Sigmoid colon (tissue), 7 donors: ENCODE data around the gene WAS. TPM values are rescaled to one million over a fixed set of nuclear protein-coding genes. Genes with fewer than 3 reads are reported as not detected.
"Not testable (repeated sequence)": the region's sequence is repeated elsewhere in the genome, so short reads cannot be mapped to it uniquely, and the experiment has no call there.

Experiments used
- DNase-seq: peaks from one replicate; pipeline ENCODE4 v3.0.0-alpha.2; 2019
- H3K27ac ChIP-seq, 4 donors: fragments of 200-600 bp; sonication (generic); one replicate each; pipeline ENCODE4 v1.5.1; 2016 to 2019; ENCODE audit warnings: mild to moderate bottlenecking in 1 of 4
- H3K27me3 ChIP-seq, 3 donors: fragments of 200-600 bp; sonication (generic); one replicate each; pipeline ENCODE4 v1.5.1; 2019; ENCODE audit warnings: mild to moderate bottlenecking in 1 of 3
- H3K36me3 ChIP-seq, 4 donors: fragments of 200-600 bp; sonication (generic); one replicate each; pipeline ENCODE4 v1.5.1; 2016 to 2019
- H3K4me1 ChIP-seq, 4 donors: fragments of 200-600 bp; sonication (generic); one replicate each; pipeline ENCODE4 v1.5.1; 2017 to 2019
- H3K4me3 ChIP-seq, 4 donors: fragments of 200-600 bp; sonication (generic); one replicate each; pipeline ENCODE4 v1.5.1; 2017 to 2019; ENCODE audit warnings: mild to moderate bottlenecking in 2 of 4, moderate library complexity in 1 of 4
- H3K9me3 ChIP-seq, 4 donors: fragments of 200-600 bp in 3 of 4; sonication (generic) in 3 of 4; one replicate each; pipeline versions ENCODE4 v1.5.1 to v1.6.1; 2013 to 2019
- CTCF ChIP-seq, 4 experiments: fragments of 450-650 bp in 3 of 4; fragments of 200-600 bp in 1 of 4; IDR thresholded peaks; one replicate each; pipeline ENCODE4 v1.5.1; 2016 to 2019; ENCODE audit warnings: antibody characterized with exemption in 4 of 4, mild to moderate bottlenecking in 3 of 4, moderate library complexity in 2 of 4
- EP300 ChIP-seq, 4 donors: sonication (generic); formaldehyde crosslinking; IDR thresholded peaks; one replicate each; pipeline ENCODE4 v1.6.1; 2017; ENCODE audit warnings: antibody characterized with exemption in 4 of 4
- POLR2A ChIP-seq, 2 donors: fragments of 450-650 bp; IDR thresholded peaks; one replicate each; pipeline ENCODE4 v1.6.1; 2016; ENCODE audit warnings: antibody characterized with exemption in 2 of 2, mild to moderate bottlenecking in 2 of 2, moderate library complexity in 2 of 2
- POLR2AphosphoS5 ChIP-seq, 4 donors: sonication (generic); formaldehyde crosslinking; IDR thresholded peaks; one replicate each; pipeline ENCODE4 v1.6.1; 2017; ENCODE audit warnings: antibody characterized with exemption in 4 of 4
- WGBS, 2 donors: extraction: QIAGEN DNeasy Blood & Tissue Kit; methylation state at CpG; one replicate each; pipeline ENCODE4 v1.1.7; 2013; 5-methylcytosine and 5-hydroxymethylcytosine counted together
- intact Hi-C: fragments of 100-400 bp; cut with DNase I; formaldehyde crosslinking; loops from one replicate; pipeline ENCODE4 v1.15.1; 2023
- polyA plus RNA-seq, 3 donors: library from polyadenylated mRNA; stranded (reverse); fragments of 200-250 nt; gene quantifications; one replicate each; pipeline ENCODE4 v1.2.3, GENCODE V29; 2013
- total RNA-seq, 4 donors: library from RNA; depleted of rRNA; stranded (reverse); fragments of >200 nt; gene quantifications; one replicate each; pipeline ENCODE4 v1.1.0, GENCODE V29; 2016
- donor health status: healthy with polysubstance abuse.
- donor health status: Bipolar disorder and iron deficiency.
- donor health status: healthy.

WAS gene
- total and polyA plus RNA-seq, 7 donors, result 3.0 to 23.5 (median 4.3) TPM

GRCh38 chrX:48676106-48676892, 7.3 kb upstream of the WAS start:
- intact Hi-C loops, result loop anchor here (1.0 to 10.0 kb wide), 2 partner anchors 20 to 219 kb away; partner anchors contain the start of genes PQBP1, SUV39H1 and TIMM17B
- Histone ChIP-seq H3K27me3 (no peaks in the 10 kb centered on the region), H3K9me3 (no peaks in the 10 kb centered on the region), H3K4me1 (peaks cover 0 to 13% (median 4%) of the 10 kb centered on the region in 4 donors), H3K36me3 (no peaks in the 10 kb centered on the region), H3K27ac (peak overlapping the region; percentile 86 to 91 (median 86)), H3K4me3 (peak overlapping the region; percentile 60 to 74 (median 72))
- 0% methylated on average over 61 to 67 of the region's 67 CpGs for WGBS, 2 donors
- TF ChIP-seq POLR2A (IDR thresholded peaks at IDR 0.05) (peak; percentile 38 to 68), CTCF (IDR thresholded peaks at IDR 0.05) (no peak), EP300 (IDR thresholded peaks at IDR 0.05) (no peak), POLR2AphosphoS5 (IDR thresholded peaks at IDR 0.05) (peak; percentile 72 to 91 (median 88))
- peak; percentile 95 for DNase-seq

GRCh38 chrX:48676893-48677270, 6.7 kb upstream of the WAS start:
- TF ChIP-seq EP300 (IDR thresholded peaks at IDR 0.05) (no peak), CTCF (IDR thresholded peaks at IDR 0.05) (no peak)
- peak overlapping the region; percentile 86 to 91 (median 86) for H3K27ac ChIP-seq
- no peaks in the 10 kb centered on the region for H3K36me3 ChIP-seq
- DNase-seq, result peak; percentile 66
- peaks cover 0 to 13% (median 4%) of the 10 kb centered on the region in 4 donors for H3K4me1 ChIP-seq
- intact Hi-C loops, result loop anchor here (1.0 to 10.0 kb wide), 2 partner anchors 19 to 218 kb away; partner anchors contain the start of genes PQBP1, SUV39H1 and TIMM17B
- peak overlapping the region; percentile 60 to 74 (median 72) for H3K4me3 ChIP-seq
- no peaks in the 10 kb centered on the region for H3K9me3 ChIP-seq
- no peaks in the 10 kb centered on the region for H3K27me3 ChIP-seq
- 2 to 6% methylated on average over 9 of the region's 9 CpGs for WGBS, 2 donors

- Histone ChIP-seq H3K9me3 (no peaks in the 10 kb centered on the region), H3K4me1 (peaks cover 0 to 13% (median 4%) of the 10 kb centered on the region in 4 donors), H3K27ac (no peak overlapping the region), H3K27me3 (no peaks in the 10 kb centered on the region), H3K4me3 (peak overlapping the region in 1 of 4 donors; percentile 73), H3K36me3 (no peaks in the 10 kb centered on the region)
- intact Hi-C loops, result loop anchor here (10.0 kb wide), 1 partner anchor 217 kb away; the partner anchor contains the start of genes PQBP1 and TIMM17B
- WGBS, 2 donors, result 25 to 53% methylated on average over 10 of the region's 10 CpGs
- no peak for TF ChIP-seq CTCF (IDR thresholded peaks at IDR 0.05)
- no peak for TF ChIP-seq POLR2AphosphoS5 (IDR thresholded peaks at IDR 0.05)
- no peak for TF ChIP-seq EP300 (IDR thresholded peaks at IDR 0.05)
- TF ChIP-seq POLR2A (IDR thresholded peaks at IDR 0.05), result no peak
- no peak for DNase-seq
These were observed 6.1 kb upstream of the WAS start for GRCh38 chrX:48677516-48677915.

- H3K27ac ChIP-seq, H3K36me3 ChIP-seq, H3K9me3 ChIP-seq, intact Hi-C loops, H3K4me3 ChIP-seq, H3K27me3 ChIP-seq, DNase-seq: not testable (repeated sequence)
- H3K4me1 ChIP-seq, result peaks cover 0 to 10% (median 2%) of the 10 kb centered on the region in 4 donors
- whole genome bisulfite sequencing, 2 donors, result 28 to 34% methylated on average over 2 of the region's 2 CpGs
These were observed 3.1 kb upstream of the WAS start for GRCh38 chrX:48680467-48680866.

GRCh38 chrX:48680925-48681324, 2.7 kb upstream of the WAS start:
- H3K27me3 ChIP-seq, H3K4me3 ChIP-seq, H3K36me3 ChIP-seq, H3K4me1 ChIP-seq, intact Hi-C loops, H3K27ac ChIP-seq, H3K9me3 ChIP-seq, DNase-seq: not testable (repeated sequence)
- WGBS, 2 donors, result 87 to 94% methylated on average over 6 of the region's 6 CpGs
